Measurements from ENCODE around the gene CLDND1.

Gene CLDND1

DNA sequence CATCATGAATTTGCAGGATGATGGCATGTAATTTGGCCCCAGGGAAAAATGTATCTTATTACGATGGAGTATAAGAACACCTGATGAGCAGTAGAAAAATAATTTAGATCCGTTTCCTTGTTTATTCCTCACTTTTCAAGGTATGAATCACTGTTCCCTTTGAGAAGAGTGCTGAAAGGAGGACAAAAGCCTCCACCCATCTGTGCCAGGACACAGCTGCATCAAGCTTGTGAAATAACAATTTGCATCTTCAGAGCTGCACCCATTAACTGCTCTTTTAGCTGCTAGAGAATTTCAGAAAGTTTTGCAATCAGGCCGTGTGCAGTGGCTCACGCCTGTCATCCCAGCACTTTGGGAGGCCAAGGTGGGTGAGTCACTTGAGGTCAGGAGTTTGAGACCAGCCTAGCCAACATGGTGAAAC is 9.6 kb downstream of the CLDND1 start:
- DNase-seq, result no peak

DNA sequence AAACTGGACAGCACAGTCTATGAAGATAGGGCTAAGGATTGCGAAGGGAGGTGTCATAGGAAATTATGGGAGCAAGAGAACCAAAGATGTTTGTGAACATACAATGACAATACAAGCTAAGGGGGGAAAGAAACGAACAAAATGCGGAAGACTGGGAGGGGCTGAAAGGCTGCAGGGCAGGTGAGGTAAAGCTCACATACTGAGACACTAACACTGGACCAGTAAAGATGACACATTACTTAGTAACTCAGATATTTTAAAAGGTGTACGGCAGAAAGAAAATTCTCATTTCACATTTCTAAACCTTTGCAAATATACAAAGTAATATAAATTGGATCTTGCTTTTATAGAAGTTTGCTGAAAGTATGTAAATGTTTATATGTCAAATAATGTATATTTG is 10.1 kb downstream of the CLDND1 start:
- DNase-seq, result no peak

DNA sequence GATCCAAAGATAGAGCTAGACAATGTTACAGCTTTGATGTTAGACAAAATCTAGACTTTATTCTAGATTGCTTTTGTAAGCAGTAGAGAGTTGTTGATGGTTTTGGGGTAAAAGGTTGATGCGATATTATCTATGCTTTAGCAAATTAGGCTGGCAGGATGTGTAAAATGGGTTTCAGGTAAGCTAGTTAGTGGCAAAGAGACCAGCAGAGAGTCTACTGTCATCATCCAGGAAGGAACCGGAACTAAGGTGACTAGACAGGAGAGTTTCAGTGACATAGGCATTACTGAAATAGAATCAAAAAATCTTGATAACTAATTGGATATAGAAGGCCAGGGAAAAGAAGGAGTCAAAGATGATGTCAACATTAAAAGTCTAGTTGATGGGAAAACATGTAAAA is 14.1 kb downstream of the CLDND1 start:
- DNase-seq, result no peak

- no peak for DNase-seq
Observed at GRCh38 chr3:98504539-98504938, 18.2 kb downstream of the CLDND1 start.

DNA sequence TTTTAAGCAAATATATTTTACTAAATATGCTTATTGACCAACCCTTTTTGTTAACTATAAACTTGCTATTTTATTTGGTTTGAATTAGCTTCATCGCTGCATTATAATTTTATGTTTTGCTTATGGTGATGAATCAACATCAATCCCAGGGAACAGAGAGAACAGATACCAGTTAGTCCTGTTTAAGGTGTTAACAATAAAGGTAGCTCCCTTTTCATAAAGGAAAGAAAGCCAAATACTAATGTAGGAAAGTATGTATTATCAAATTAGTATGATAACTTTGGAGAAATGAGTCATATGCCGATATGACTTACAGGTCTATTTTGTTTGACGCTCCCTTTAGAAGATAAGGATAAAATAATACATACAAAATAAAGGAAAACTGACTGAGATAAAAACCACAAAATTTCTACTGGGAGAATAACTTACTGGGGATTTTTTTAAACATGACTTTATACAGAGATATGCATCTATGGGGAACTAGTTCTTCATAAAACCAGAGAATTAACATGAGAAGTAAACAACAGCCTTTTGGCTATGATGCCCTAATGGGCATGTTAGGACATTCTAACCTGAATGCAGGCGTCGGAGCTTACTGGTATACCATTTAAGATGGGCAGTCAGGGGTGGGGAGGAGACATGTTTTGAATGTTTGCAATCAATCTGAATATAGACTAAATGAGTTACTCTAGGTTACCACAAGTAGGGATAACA is 20.7 kb downstream of the CLDND1 start:
- no peak for DNase-seq

- DNase-seq, result no peak
Observed at GRCh38 chr3:98501270-98501669, 21.4 kb downstream of the CLDND1 start.

GRCh38 chr3:98500019-98500418 is 22.7 kb downstream of the CLDND1 start:
- DNase-seq, result no peak

- no peak for DNase-seq
Observed at GRCh38 chr3:98497381-98497780, 25.3 kb downstream of the CLDND1 start, which contains the start of gene OR5K2. TSS of gene OR5K2 (plus strand) at chr3:98497681. CDS start at chr3:98497681, 0 bp downstream.

GRCh38 chr3:98483626-98484025 is 39.1 kb downstream of the CLDND1 start:
- no peak for DNase-seq

GRCh38 chr3:98482717-98483482 is 39.8 kb downstream of the CLDND1 start:
- DNase-seq, result no peak

Measured in SW 1271 (cell line).